Astrocyte (in vitro differentiated cells and primary cell): ENCODE results near the gene PDYN. TPM values are rescaled to one million over a fixed set of nuclear protein-coding genes. Genes with fewer than 3 reads are reported as not detected.

ENCODE experiments used
- DNase-seq: peaks from one replicate; pipeline ENCODE4 v3.0.0-alpha.2; 2010; ENCODE audit warnings: low read depth
- FAIRE-seq: peaks from 2 replicates; lab custom pipeline; 2011; peaks lifted over from hg19 to GRCh38; lab: Jason Lieb, UNC
- H2AFZ ChIP-seq: 2 replicates; pipeline ENCODE4 v1.6.0; 2012; ENCODE audit warnings: low read depth, low read length, inconsistent platforms
- H3K27ac ChIP-seq: 2 replicates; pipeline ENCODE4 v1.5.1; 2011; ENCODE audit warnings: low read depth, low read length, inconsistent platforms
- H3K27me3 ChIP-seq: 2 replicates; pipeline ENCODE4 v1.6.0; 2011; ENCODE audit warnings: low read length, inconsistent platforms; ENCODE audit not compliant: insufficient read depth
- H3K36me3 ChIP-seq: 2 replicates; pipeline ENCODE4 v1.5.1; 2011; ENCODE audit warnings: low read length, inconsistent platforms; ENCODE audit not compliant: insufficient read depth
- H3K4me1 ChIP-seq: 2 replicates; pipeline ENCODE4 v1.5.1; 2011; ENCODE audit warnings: low read length, inconsistent platforms; ENCODE audit not compliant: insufficient read depth
- H3K4me2 ChIP-seq: 2 replicates; pipeline ENCODE4 v1.6.0; 2012; ENCODE audit warnings: low read length, inconsistent platforms
- H3K4me3 ChIP-seq: 2 replicates; pipeline ENCODE4 v1.5.1; 2011; ENCODE audit warnings: low read depth, mild to moderate bottlenecking, low read length, inconsistent platforms; ENCODE audit not compliant: insufficient read depth
- H3K79me2 ChIP-seq: 2 replicates; pipeline ENCODE4 v1.6.0; 2012; ENCODE audit warnings: mild to moderate bottlenecking, low read length, inconsistent platforms; ENCODE audit not compliant: insufficient read depth
- H3K9ac ChIP-seq: 2 replicates; pipeline ENCODE4 v1.6.0; 2012; ENCODE audit warnings: mild to moderate bottlenecking, low read length, inconsistent platforms
- H3K9me3 ChIP-seq: 2 replicates; pipeline ENCODE4 v1.5.1; 2012; ENCODE audit warnings: low read depth, mild to moderate bottlenecking, low read length, inconsistent platforms; ENCODE audit not compliant: insufficient read depth
- H4K20me1 ChIP-seq: 2 replicates; pipeline ENCODE4 v1.6.0; 2012; ENCODE audit warnings: low read length, inconsistent platforms; ENCODE audit not compliant: insufficient read depth
- H3K27ac Mint-ChIP-seq: one replicate; pipeline ENCODE4 v1.8.0; 2021; ENCODE audit warnings: mild to moderate bottlenecking, mixed read lengths; ENCODE audit not compliant: unreplicated experiment
- H3K27me3 Mint-ChIP-seq: one replicate; pipeline ENCODE4 v1.8.0; 2021; ENCODE audit warnings: low read depth, mixed read lengths; ENCODE audit not compliant: unreplicated experiment
- H3K36me3 Mint-ChIP-seq: one replicate; pipeline ENCODE4 v1.8.0; 2021; ENCODE audit warnings: low read depth, mixed read lengths; ENCODE audit not compliant: unreplicated experiment
- H3K4me1 Mint-ChIP-seq: one replicate; pipeline ENCODE4 v1.8.0; 2021; ENCODE audit warnings: low read depth, mixed read lengths; ENCODE audit not compliant: unreplicated experiment
- H3K4me3 Mint-ChIP-seq: one replicate; pipeline ENCODE4 v1.8.0; 2021; ENCODE audit warnings: mild to moderate bottlenecking, moderate library complexity, mixed read lengths; ENCODE audit not compliant: unreplicated experiment
- H3K9me3 Mint-ChIP-seq: one replicate; pipeline ENCODE4 v1.8.0; 2021; ENCODE audit warnings: mild to moderate bottlenecking, mixed read lengths; ENCODE audit not compliant: unreplicated experiment
- EZH2 ChIP-seq: IDR thresholded peaks from 2 replicates; pipeline ENCODE4 v1.6.1; 2012; ENCODE audit warnings: mild to moderate bottlenecking, low read length, inconsistent platforms; ENCODE audit not compliant: insufficient read depth
- total RNA-seq: library from RNA; stranded (reverse); gene quantifications from 2 replicates; pipeline ENCODE4 v1.2.1, GENCODE V29; 2021
- TF ChIP-seq, protein P1 (sequence below): IDR thresholded peaks from 2 replicates; pipeline ENCODE4 v1.5.1; 2011; ENCODE audit warnings: low read depth, mild to moderate bottlenecking, inconsistent platforms, low read length, moderate library complexity; ENCODE audit not compliant: insufficient read depth

The PDYN gene
- total RNA-seq, 1 donor from 2014 or later, result not detected

DNA sequence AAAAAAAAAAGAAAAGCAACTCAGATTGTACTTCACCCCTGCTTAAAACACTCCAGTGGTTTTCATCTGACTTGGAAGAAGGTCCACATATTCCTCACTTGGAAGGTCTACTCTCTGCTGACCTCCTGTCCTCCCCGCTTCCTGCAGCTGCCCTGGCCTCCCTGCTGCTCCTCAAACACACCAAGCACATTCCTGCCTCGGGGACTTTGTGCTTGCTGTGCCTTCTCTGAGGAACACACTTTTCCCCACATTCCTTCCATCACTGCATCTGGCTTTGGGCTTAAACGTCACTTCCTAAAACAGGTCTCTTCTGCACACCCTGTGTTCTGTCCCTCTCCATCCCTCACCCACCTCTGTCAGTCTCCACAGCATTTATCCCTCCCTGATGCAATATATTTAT lies 4.9 kb upstream of the PDYN start:
- FAIRE-seq (no peak), DNase-seq (no peak)
- no peak overlapping the region for H2AFZ ChIP-seq
- no peaks in the 10 kb centered on the region for H3K79me2 ChIP-seq
- peaks cover 73% of the 10 kb centered on the region for H3K27me3 Mint-ChIP-seq
- no peak overlapping the region for H3K27ac ChIP-seq
- peaks cover 11% of the 10 kb centered on the region for H3K27me3 ChIP-seq
- no peak overlapping the region for H3K4me3 Mint-ChIP-seq
- no peaks in the 10 kb centered on the region for H3K36me3 ChIP-seq
- H3K4me1 ChIP-seq, result no peaks in the 10 kb centered on the region
- H3K4me3 ChIP-seq, result no peak overlapping the region
- no peak for TF ChIP-seq EZH2
- TF ChIP-seq, protein P1, sequence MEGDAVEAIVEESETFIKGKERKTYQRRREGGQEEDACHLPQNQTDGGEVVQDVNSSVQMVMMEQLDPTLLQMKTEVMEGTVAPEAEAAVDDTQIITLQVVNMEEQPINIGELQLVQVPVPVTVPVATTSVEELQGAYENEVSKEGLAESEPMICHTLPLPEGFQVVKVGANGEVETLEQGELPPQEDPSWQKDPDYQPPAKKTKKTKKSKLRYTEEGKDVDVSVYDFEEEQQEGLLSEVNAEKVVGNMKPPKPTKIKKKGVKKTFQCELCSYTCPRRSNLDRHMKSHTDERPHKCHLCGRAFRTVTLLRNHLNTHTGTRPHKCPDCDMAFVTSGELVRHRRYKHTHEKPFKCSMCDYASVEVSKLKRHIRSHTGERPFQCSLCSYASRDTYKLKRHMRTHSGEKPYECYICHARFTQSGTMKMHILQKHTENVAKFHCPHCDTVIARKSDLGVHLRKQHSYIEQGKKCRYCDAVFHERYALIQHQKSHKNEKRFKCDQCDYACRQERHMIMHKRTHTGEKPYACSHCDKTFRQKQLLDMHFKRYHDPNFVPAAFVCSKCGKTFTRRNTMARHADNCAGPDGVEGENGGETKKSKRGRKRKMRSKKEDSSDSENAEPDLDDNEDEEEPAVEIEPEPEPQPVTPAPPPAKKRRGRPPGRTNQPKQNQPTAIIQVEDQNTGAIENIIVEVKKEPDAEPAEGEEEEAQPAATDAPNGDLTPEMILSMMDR, result no peak
- no peak overlapping the region for H3K9ac ChIP-seq
- no peaks in the 10 kb centered on the region for H3K9me3 ChIP-seq
- H3K4me1 Mint-ChIP-seq, result no peaks in the 10 kb centered on the region
- H3K4me2 ChIP-seq, result no peak overlapping the region
- peaks cover 6% of the 10 kb centered on the region for H3K9me3 Mint-ChIP-seq
- H3K36me3 Mint-ChIP-seq, result no peaks in the 10 kb centered on the region
- no peaks in the 10 kb centered on the region for H4K20me1 ChIP-seq
- no peak overlapping the region for H3K27ac Mint-ChIP-seq

DNA sequence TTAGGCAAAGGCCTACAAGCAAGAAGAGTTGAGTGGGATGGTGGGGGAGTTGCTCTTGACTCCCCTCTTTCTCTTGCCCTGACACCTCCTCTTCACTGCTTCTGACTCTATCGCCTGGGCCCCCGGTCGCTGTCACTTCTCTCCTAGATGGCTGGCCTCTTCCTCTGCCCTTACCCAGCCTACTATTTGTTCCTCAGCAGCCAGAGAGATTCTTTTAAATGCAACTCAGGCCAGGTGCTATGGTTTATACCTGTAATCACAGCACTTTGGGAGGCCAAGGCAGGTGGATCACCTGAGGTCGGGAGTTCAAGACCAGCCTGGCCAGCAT lies 4.3 kb upstream of the PDYN start:
- Histone ChIP-seq H3K9me3 (no peaks in the 10 kb centered on the region), H3K36me3 (no peaks in the 10 kb centered on the region), H3K4me3 (no peak overlapping the region), H3K9ac (no peak overlapping the region), H3K4me1 (no peaks in the 10 kb centered on the region), H3K79me2 (no peaks in the 10 kb centered on the region), H4K20me1 (no peaks in the 10 kb centered on the region), H2AFZ (no peak overlapping the region), H3K27ac (no peak overlapping the region), H3K4me2 (no peak overlapping the region), H3K27me3 (peaks cover 15% of the 10 kb centered on the region)
- Mint-ChIP-seq H3K9me3 (peaks cover 6% of the 10 kb centered on the region), H3K36me3 (no peaks in the 10 kb centered on the region), H3K27me3 (peaks cover 78% of the 10 kb centered on the region), H3K27ac (no peak overlapping the region), H3K4me1 (no peaks in the 10 kb centered on the region), H3K4me3 (no peak overlapping the region)
- TF ChIP-seq, protein P1, result no peak
- no peak for TF ChIP-seq EZH2
- no peak for FAIRE-seq
- DNase-seq, result no peak

DNA sequence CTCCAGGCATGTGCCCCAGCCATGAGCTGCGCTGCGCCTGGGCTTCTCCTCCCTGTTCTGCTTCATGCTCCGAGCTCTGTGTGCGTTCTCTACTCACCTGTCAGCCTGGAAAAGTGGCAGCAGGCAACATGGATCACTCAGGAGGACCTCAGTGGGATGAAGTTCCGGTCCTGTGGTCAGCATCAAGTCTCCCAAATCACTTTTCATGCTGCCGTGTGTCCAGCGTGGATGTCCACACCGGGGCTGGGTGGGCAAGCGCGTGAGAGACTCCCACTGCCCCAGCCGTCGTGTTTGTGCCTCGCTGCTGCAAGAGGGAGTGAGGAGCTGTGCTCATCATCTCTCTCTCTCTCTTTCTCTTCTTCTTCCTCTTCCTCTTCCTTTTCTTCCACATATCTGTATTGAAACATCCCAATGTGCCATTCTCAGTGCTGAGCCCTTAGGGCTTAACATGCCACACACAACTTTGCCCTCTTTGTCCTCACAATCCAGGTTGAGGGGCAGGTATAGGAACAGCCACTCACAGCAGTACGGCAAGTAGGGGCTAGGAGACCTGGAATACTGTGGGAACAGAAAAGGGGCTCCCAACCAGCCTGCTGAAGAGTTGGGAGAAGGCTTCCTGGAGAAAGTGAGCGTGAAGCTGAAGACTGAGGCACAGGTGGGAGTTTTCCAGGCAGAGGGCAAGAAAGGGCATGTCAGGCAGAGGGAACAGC lies 3.8 kb upstream of the PDYN start:
- Histone ChIP-seq H4K20me1 (no peaks in the 10 kb centered on the region), H3K36me3 (no peaks in the 10 kb centered on the region), H3K27ac (no peak overlapping the region), H3K9ac (no peak overlapping the region), H2AFZ (no peak overlapping the region), H3K27me3 (peaks cover 18% of the 10 kb centered on the region), H3K9me3 (no peaks in the 10 kb centered on the region), H3K4me1 (no peaks in the 10 kb centered on the region), H3K4me3 (no peak overlapping the region), H3K4me2 (no peak overlapping the region), H3K79me2 (no peaks in the 10 kb centered on the region)
- H3K4me1 Mint-ChIP-seq, result no peaks in the 10 kb centered on the region
- DNase-seq (no peak), FAIRE-seq (no peak)
- H3K27ac Mint-ChIP-seq, result no peak overlapping the region
- no peaks in the 10 kb centered on the region for H3K36me3 Mint-ChIP-seq
- H3K4me3 Mint-ChIP-seq, result no peak overlapping the region
- no peak for TF ChIP-seq EZH2
- TF ChIP-seq, protein P1, result no peak
- H3K27me3 Mint-ChIP-seq, result peaks cover 78% of the 10 kb centered on the region
- peaks cover 6% of the 10 kb centered on the region for H3K9me3 Mint-ChIP-seq
